Heart left ventricle (tissue), 13 donors: ENCODE measurements around the gene CCM2L.

Source experiments
- CTCF ChIP-seq, 12 donors: fragments of 200-600 bp; sonication (generic) in 4 of 12; IDR thresholded peaks; one replicate each; pipeline versions ENCODE4 v1.5.0 to v1.8.0; 2018 to 2022; ENCODE audit warnings: antibody characterized with exemption in 12 of 12, mild to moderate bottlenecking in 5 of 12
- POLR2A ChIP-seq, 2 donors: fragments of 450-650 bp; IDR thresholded peaks; one replicate each; pipeline ENCODE4 v1.6.1; 2017; ENCODE audit warnings: antibody characterized with exemption in 2 of 2, mild to moderate bottlenecking in 2 of 2, moderate library complexity in 2 of 2
- donor health status: ischemic (EF 13 %, LVEDD 7.1; RV severe dilation, severe dysfunction).
- donor health status: DM: no; HTN: yes; CAD: no.
- donor health status: DM: no; HTN: no; CAD: no.
- donor health status: ischemic (EF 25% LVEDD 6.9; RV normal size, moderate dysfunction).
- donor health status: ischemic (EF 25% LVEDD 5.7; RV mildly dilated, moderate dysfunction).
- donor health status: ischemic (EF 35%, LVEDD 5.7; RV mildly dilated, moderate dysfunction).
- donor health status: nonischemic (EF 11% LVEDD 7.7; RV severe dilation, severe dysfunction).
- donor health status: DM: yes; HTN: yes; CAD: no.
- donor health status: PGD.
- donor health status: ischemic (EF 29% LVEDD 5.4; RV normal size, mild dysfunction).
- donor health status: nonischemic (EF 23%, LVEDD 6.1; RV moderate dilation, normal function).

GRCh38 chr20:32007787-32008616, 2.2 kb upstream of the CCM2L start:
- TF ChIP-seq CTCF (IDR thresholded peaks at IDR 0.05) (no peak), POLR2A (IDR thresholded peaks at IDR 0.05) (peak in 1 of 2 donors; percentile 41)
